Measurements from ENCODE around the gene GIT2.

- TF ChIP-seq GATA3 (IDR thresholded peaks at IDR 0.05; ENCODE audit: low read depth, low read length): no peak
- no peak for TF ChIP-seq GATA2 (IDR thresholded peaks at IDR 0.05; ENCODE audit: low read depth, low read length)
These were observed 34.6 kb downstream of the GIT2 start for GRCh38 chr12:109961612-109962011.
